ENCODE results near the gene INSM2.

The INSM2 gene

DNA sequence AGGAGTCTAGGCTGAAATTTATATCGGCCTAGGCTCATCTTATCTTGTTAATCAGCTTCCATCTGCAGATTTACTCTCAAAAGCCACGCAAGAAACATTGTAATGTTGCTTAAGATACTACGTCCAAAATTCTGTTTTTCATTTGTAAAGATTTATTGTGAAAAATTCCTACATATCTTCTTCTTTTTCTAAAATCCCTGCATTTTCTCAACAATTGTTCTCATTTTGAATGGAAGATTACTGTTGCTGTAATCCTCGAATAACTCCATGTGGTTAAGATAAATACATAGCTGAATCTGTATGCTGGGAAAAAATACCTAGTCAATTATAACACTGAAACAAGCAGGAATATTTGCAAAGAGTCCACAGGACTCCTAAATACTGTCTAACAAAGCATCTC is 15.6 kb downstream of the INSM2 start:
- DNase-seq = no peak

DNA sequence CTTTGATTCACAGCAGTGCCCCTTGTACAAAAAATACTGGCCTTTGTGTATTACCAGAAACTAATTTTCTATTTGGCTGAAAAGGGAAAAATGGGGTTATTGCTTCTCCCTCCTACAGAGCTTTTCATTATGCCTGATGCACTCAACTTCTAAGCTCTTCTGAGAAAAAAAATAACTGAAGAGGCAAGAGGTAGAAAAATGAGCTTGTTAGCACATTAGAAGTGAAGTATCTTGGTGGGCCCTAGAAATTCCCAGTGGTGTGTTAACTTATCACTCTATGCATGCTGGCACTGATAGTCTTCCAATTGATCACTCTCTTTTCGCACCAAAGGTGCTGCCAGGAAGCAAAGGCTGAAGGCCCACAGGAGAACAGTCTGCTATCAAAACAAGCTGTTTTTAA is 17.1 kb downstream of the INSM2 start:
- DNase-seq = no peak

DNA sequence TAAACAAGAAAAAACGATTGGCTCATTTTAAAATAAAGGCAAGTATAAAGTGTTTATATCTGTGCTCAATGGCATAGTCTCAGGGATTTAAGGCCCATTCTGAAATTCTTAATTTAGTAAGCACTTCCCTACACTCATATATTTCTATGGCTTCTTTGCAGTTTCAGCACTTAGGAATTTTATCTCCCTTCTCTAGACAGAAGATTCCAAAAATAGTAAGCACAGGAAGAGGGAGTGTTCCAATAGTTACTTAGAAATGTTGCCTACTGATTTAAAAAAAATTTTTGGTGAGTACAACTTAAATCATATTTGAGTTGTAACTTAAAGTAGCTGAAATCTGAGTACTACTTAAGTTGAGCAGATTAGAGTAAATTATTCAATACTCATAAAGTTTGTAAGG is 19.8 kb downstream of the INSM2 start:
- no peak for DNase-seq

DNA sequence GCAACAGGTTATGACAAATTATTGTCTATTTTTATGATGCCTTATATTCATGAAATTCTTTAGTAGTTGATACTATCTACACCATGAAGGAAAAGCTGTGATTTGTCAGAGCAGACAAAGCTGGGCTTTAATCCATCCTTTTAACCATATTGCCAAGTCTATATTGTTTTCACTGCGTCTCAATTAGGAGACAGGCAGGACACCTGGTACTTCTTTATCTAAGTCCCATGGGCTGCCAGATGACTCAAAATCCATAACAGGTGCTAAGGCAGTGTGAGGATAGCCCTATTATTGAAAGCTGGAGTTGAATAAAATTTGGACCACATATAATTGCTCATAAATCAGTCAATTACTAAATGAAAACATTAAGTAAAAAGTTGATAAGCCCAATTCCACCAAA is 22.6 kb downstream of the INSM2 start:
- DNase-seq = no peak

DNA sequence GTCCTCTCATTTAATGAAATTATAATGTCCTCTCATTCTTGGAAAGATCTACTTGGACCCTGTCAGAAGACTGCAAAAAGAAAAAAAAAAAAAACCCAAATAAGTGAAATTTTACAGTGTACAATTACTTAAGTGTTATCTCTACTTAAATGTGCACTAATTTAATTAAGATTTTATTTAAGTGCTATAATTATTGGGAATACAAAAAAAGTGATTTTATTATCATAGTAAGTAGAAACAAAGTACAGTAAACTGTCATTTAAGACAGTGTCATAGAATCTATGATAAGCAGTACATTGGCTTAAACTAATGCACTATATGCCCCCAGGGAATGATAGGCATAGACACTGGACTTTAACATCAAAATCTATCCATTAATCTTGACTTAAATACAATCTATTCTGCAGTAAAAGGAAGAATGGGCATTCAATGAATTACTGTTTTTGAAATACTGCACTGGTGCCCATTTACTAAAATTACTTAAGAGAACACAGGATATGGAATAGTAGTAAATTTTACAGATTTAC is 23.3 kb downstream of the INSM2 start:
- no peak for DNase-seq

DNA sequence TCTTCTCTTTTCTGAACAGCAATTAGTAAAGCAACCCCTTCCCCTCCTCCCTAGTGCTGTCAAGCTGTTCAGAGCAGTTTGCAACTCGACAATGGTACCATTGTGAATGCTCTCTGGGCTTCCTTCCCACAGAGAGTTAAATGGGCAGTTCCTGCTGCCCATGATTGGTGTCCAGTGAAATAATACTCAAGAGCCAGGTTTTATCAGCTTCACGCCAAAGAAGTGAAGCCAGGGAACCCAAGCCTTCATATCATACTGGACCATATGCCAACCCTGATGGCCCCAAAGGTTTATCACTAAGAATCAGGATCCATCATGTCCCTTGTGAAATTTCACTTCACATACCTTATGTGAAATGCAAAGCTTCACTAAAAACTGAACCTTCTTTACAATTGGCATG is 24.7 kb downstream of the INSM2 start:
- DNase-seq = peak; percentile 36

DNA sequence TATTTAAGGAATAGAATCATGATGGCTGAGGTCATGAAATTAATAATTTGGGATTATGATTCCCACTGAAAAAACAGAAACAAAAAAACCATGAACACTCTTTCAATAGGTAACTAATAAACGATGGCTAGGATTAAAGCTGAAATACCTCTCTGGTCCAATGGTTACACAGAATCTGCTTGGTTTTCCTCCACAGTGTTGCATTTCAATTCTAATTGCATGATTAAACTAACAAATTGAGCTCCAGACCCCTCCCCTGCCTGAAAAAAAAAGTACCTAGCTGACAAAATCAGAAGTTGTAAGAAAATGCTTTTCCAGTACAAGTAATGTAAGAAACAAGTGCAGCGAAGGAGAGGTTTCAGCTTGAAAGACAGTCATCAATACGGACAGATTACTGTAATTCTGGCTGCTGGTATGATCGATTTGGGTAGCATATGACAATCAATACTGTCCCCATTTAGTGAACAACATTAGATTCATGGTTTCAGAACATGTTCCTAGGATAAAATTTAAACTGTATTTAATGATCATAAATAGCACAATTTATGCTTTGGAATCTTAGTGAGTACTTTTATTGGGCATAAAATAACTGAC is 32.0 kb downstream of the INSM2 start:
- DNase-seq = no peak

DNA sequence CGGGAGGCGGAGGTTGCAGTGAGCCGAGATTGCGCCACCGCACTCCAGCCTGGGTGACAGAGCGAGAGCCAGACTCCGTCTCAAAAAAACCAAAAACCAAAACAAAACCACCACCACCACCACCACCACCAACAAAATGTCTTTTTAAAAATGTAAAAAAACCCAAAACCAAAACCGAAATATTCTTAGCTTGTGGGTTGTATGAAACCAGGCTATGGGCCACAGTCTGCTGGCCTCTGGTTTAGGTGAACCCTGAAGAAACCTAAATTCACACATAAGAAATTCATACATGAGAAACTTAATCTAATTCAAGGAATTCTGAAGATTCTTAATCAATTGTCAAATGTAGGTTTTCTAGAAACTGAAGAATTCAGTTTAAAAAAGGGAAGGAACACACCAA is 37.6 kb downstream of the INSM2 start:
- DNase-seq = no peak

DNA sequence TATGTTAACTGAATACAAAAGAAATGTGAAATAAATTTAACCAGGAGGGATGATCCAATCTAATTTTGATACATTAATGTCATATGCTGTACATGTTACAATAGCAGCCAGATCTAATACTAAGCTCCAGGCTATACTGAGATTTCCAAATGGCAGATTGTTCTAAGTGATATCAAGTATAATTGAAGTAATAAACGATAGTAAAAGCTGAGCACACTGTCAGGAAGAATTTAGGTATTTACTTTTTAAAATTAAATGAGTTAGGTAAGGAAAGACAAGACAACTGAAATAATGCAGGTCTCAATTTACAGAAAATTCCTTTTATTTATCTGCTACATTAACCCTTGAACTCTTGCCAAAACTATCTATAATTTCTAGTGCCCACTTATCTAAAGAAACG is 39.9 kb downstream of the INSM2 start:
- no peak for DNase-seq

DNA sequence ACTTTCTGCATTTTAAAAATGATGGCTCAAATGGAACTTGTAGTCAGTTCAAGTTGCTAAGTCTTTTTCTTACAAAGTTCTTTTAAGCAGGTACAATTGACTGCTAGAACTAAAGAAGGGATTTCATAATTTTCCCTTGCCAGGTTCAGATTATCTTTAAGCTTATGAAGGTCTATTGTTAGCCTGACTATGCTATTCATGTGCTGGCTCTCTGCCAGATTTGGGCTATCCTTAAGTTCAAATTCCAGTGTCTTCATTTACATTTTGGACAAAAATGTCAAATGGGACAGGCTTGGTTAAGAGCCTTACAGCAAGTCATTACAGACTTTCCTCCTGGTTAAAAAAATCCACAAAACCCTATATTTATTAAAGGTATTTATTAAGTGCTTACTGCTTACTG is 42.3 kb downstream of the INSM2 start:
- no peak for DNase-seq

DNA sequence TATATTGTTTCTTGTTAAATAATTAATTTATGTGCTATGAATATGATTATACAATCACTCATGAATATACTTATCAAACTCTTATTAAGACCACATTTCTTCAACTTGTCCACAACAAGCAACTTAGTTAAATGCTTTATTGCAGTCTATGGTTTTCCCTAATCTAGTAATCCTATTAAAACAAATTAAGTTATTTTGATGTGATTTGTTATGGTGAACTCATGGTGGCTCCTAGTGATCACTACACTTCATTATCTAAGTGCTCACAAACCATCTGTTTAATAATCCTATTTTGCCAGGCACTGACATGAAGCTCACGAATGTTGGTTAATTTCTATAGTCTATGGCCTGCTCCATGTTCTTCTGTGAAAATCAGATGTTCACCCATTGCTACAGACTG is 42.9 kb downstream of the INSM2 start:
- DNase-seq = no peak

DNA sequence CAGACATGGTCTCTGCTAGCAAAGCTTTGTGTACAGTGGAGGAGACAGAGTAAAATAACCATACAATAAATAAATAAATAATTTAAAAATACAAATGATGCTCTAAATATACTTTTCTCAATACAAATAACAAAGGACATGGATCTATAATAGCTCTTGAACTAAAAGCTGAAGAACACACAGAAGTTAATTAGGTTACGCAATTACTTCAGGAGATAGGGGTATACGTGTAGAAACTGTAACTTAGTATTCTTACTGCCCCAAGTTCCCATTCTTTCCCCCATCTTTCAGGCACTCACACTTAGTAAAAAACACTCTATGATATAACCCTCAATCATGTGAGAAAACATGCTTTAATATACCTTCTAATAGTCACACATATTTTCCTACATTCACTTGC is 44.2 kb downstream of the INSM2 start:
- DNase-seq = no peak

DNA sequence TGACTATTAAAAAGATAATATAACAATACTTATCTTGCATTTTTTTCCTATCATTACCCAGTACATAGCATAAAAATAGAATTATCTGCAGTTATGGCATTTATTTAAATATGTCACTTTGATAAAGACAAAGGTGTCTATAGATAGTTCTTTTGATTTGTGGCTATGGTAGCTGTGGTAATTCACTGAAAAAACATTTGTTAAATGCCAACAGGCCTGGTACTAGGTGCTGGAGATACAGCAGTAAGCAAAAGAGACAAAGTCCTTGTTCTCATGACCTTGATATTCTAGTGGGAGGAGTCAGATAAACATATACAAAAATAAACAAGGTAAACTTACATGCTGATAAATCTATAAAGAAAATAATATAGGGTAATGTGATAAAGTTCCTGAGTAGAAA is 44.7 kb downstream of the INSM2 start:
- DNase-seq = no peak
